ENCODE results near the gene TOB2. TPM values are rescaled to one million over a fixed set of nuclear protein-coding genes. Genes with fewer than 3 reads are reported as not detected.

Gene TOB2
- total RNA-seq, 1 donor from 2014 or later, result 55.8 TPM

DNA sequence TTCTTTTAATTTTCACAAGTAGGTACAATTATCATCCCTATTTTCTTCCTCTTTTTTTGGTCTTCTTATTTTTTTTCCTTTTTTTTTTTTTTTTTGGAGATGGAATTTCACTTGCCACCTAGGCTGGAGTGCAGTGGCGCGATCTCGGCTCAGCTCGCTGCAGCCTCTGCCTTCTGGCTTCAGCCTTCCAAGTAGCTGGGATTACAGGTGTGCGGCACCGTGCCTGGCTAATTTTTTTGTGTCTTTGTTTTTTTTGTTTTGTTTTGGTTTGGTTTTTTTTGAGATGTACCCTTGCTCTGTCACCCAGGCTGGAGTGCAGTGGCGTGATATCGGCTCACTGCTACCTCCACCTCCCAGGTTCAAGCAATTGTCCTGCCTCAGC lies 16.7 kb downstream of the TOB2 start:
- no peaks in the 10 kb centered on the region for H3K9me3 ChIP-seq
- peaks cover 42 to 61% of the 10 kb centered on the region in 2 donors for H3K36me3 ChIP-seq
- H3K4me1 ChIP-seq, result peaks cover 0 to 9% of the 10 kb centered on the region in 2 donors
- TF ChIP-seq, protein P1, sequence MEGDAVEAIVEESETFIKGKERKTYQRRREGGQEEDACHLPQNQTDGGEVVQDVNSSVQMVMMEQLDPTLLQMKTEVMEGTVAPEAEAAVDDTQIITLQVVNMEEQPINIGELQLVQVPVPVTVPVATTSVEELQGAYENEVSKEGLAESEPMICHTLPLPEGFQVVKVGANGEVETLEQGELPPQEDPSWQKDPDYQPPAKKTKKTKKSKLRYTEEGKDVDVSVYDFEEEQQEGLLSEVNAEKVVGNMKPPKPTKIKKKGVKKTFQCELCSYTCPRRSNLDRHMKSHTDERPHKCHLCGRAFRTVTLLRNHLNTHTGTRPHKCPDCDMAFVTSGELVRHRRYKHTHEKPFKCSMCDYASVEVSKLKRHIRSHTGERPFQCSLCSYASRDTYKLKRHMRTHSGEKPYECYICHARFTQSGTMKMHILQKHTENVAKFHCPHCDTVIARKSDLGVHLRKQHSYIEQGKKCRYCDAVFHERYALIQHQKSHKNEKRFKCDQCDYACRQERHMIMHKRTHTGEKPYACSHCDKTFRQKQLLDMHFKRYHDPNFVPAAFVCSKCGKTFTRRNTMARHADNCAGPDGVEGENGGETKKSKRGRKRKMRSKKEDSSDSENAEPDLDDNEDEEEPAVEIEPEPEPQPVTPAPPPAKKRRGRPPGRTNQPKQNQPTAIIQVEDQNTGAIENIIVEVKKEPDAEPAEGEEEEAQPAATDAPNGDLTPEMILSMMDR (IDR thresholded peaks at IDR 0.05), result no peak
- DNase-seq (ENCODE audit: low spot score in 2 of 2), result no peak
- H3K27me3 ChIP-seq, result no peaks in the 10 kb centered on the region
- H3K4me3 ChIP-seq, result no peak overlapping the region
- intact Hi-C loops (cut with DNase I), result loop anchor here (2.0 kb wide), 1 partner anchor 69 kb away; no protein-coding TSS in a partner anchor
- no peak overlapping the region for H3K27ac ChIP-seq

DNA sequence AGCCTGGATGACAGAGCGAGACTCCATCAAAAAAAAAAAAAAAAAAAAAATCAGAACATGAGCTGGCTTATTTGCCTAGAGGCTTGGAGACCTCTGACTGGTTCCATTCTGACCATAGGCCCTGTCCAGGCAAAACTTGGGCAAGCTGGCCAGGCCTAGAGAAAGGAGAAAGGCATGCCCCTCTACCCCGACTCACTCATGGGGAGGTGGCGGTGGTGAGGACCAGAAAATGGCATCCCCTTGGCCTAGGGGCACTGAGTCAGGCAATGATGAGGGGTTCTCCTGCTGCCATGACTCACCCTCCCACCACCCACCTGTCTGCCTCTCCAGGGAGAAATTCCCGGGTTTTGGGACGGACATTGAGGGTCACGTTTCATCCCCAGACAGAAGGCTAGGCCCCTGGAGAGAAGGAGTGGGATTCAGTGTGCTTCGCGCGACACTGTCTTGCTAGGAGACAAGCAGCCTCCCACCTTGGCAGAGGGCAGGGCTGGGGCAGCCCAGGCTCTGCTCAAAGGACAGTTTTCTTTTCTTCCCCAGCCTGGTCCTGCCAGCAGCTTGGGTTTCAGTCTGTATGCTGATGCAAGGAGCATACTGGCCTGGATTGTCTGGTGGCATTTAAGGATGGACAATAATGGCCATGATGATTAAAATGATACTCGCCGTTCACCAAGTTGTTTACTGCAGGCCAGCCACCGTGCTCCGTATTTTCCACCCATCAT lies 17.2 kb downstream of the TOB2 start:
- peaks cover 36 to 59% of the 10 kb centered on the region in 2 donors for H3K36me3 ChIP-seq
- H3K9me3 ChIP-seq, result no peaks in the 10 kb centered on the region
- TF ChIP-seq, protein P1 (IDR thresholded peaks at IDR 0.05), result no peak
- peak overlapping the region in 1 of 2 donors; percentile 2 for H3K27ac ChIP-seq
- H3K27me3 ChIP-seq, result no peaks in the 10 kb centered on the region
- peaks cover 0 to 5% of the 10 kb centered on the region in 2 donors for H3K4me1 ChIP-seq
- intact Hi-C loops (cut with DNase I), result loop anchor here (2.0 kb wide), 1 partner anchor 69 kb away; no protein-coding TSS in a partner anchor
- H3K4me3 ChIP-seq, result no peak overlapping the region
- no peak for DNase-seq (ENCODE audit: low spot score in 2 of 2)

DNA sequence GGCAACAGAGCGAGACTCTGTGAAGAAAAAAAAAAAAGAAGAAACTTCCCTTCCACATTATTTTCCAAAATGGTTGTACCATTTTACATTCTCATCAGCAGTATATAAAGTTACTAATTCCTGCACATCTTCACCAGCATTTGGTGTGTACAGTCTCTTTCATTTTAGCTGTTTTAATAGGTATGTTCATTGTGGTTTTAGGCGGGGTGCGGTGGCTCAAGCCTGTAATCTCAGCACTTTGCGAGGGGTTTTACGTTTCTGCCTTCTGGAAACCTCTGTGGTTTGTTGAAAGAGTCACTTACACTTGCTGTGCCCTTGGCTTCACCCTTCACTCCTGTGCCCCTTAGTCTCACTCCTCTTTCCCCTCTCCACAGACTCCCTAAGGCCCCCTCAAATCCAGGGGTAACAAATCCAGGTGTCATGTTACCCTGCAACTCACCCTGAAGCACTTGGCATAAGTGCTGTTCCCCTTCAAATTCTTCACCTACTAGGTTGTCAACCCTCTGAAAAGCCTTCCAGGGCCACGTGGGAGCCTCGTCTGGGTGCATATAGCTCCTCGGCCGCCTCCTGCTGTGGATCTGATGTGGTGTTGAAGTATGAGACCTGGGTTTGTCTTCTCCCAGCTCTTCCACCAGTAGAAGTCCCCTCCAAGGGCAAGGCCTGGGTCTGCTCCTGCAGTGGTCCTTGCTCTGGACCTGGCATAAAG lies 20.8 kb downstream of the TOB2 start:
- Histone ChIP-seq H3K4me1 (no peaks in the 10 kb centered on the region), H3K27ac (no peak overlapping the region), H3K9me3 (no peaks in the 10 kb centered on the region), H3K27me3 (no peaks in the 10 kb centered on the region), H3K4me3 (no peak overlapping the region), H3K36me3 (peaks cover 17 to 44% of the 10 kb centered on the region in 2 donors)
- TF ChIP-seq, protein P1 (IDR thresholded peaks at IDR 0.05), result no peak
- intact Hi-C loops (cut with DNase I), result no loop called here
- no peak for DNase-seq (ENCODE audit: low spot score in 2 of 2)

DNA sequence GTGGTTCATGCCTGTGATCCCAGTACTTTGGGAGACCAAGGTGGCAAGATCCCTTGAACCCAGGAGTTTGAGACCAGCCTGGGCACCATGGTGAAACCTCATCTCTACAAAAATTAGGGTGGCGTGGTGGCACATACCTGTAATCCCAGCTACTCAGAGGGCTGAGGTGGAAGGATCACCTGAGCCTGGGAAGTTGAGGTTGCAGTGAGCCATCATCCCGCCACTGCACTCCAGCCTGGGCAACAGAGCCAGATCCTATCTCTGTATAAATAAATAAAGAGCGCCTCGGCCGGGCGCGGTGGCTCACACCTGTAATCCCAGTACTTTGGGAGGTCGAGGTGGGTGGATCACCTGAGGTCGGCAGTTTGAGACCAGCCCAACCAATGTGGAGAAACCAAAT lies 27.9 kb downstream of the TOB2 start:
- Histone ChIP-seq H3K27ac (peak overlapping the region; percentile 96 to 99), H3K9me3 (no peaks in the 10 kb centered on the region), H3K4me3 (no peak overlapping the region), H3K27me3 (no peaks in the 10 kb centered on the region), H3K36me3 (peaks cover 6 to 7% of the 10 kb centered on the region in 2 donors), H3K4me1 (peaks cover 6 to 29% of the 10 kb centered on the region in 2 donors)
- intact Hi-C loops (cut with DNase I), result loop anchor here (1.0 to 2.0 kb wide), 3 partner anchors 14 to 50 kb away; partner anchors contain the start of genes ACO2 and PHF5A
- TF ChIP-seq, protein P1 (IDR thresholded peaks at IDR 0.05), result no peak
- no peak for DNase-seq (ENCODE audit: low spot score in 2 of 2)

DNA sequence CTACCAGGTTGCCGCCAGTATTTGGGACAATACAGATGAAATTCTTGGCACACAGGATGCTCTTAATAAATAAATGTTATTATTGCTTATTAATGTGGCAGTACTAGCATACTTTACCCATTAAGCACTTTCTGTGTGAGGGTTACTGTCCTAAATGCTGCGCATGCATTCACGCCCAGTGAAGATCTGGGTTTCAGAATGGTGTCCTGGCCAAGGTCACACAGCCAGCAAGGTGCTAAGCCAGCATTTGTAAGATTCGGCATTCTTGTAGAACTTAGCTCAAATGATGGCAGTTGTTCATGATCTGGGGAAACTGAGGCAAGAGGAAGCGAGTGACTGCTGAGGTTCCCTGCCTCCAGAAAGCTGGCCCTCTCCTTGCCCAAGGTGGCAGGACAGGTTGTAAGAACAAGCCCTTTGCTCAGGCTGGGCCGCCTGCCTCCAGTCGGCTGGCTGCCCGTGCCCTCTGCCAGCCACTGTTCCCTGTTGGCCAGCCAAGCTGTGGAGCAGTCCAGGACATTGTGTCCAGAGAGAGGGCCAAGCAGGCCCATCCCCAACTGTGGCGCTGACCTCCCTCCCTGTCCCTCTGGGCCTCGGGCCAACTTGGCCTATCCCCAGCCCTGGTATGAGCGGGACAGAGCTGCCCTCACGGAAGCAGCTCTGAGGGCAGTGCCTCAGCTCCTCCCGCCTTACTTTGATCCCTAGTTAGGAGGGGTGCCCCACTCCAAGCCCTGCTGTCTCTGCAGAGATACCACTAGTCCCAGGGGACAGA lies 28.8 kb downstream of the TOB2 start:
- intact Hi-C loops (cut with DNase I), result loop anchor here (1.0 to 2.0 kb wide), 3 partner anchors 14 to 51 kb away; partner anchors contain the start of genes ACO2 and PHF5A
- no peaks in the 10 kb centered on the region for H3K9me3 ChIP-seq
- TF ChIP-seq, protein P1 (IDR thresholded peaks at IDR 0.05), result peak in 1 of 3 experiments; percentile 6
- DNase-seq (ENCODE audit: low spot score in 2 of 2), result peak; percentile 85 to 98
- peak overlapping the region; percentile 96 to 99 for H3K27ac ChIP-seq
- no peaks in the 10 kb centered on the region for H3K36me3 ChIP-seq
- H3K4me1 ChIP-seq, result peaks cover 8 to 34% of the 10 kb centered on the region in 2 donors
- peak overlapping the region; percentile 25 to 32 for H3K4me3 ChIP-seq
- no peaks in the 10 kb centered on the region for H3K27me3 ChIP-seq
